GM18499 (cell line): ENCODE measurements around the gene SHROOM2.
"Not testable (repeated sequence)": the region's sequence is repeated elsewhere in the genome, so short reads cannot be mapped to it uniquely, and the experiment has no call there.

Experiments
- ATAC-seq: cut with Tn5 transposase; IDR thresholded peaks from one replicate; pipeline ENCODE4 v1.9.1; 2021; ENCODE audit warnings: moderate number of reproducible peaks; ENCODE audit not compliant: insufficient read depth, unreplicated experiment

SHROOM2 gene

GRCh38 chrX:9785944-9786797, at the start of gene SHROOM2:
SHROOM2 (plus strand) TSS chrX:9786429; CDS start chrX:9786546, 117 bp downstream.
- ATAC-seq: no peak

GRCh38 chrX:9737363-9737762, 48.9 kb upstream of the SHROOM2 start:
- no peak for ATAC-seq

- no peak for ATAC-seq
Measured at GRCh38 chrX:9738151-9738550, 48.1 kb upstream of the SHROOM2 start.

- ATAC-seq: no peak
Measured at GRCh38 chrX:9739130-9739529, 47.1 kb upstream of the SHROOM2 start.

GRCh38 chrX:9745417-9746115, 40.7 kb upstream of the SHROOM2 start:
- ATAC-seq: no peak

- ATAC-seq: no peak
Measured at GRCh38 chrX:9746148-9746888, 39.9 kb upstream of the SHROOM2 start.

GRCh38 chrX:9747644-9748043, 38.6 kb upstream of the SHROOM2 start:
- no peak for ATAC-seq

GRCh38 chrX:9749146-9749692, 37.0 kb upstream of the SHROOM2 start:
- no peak for ATAC-seq

- ATAC-seq: no peak
Measured at GRCh38 chrX:9757366-9757765, 28.9 kb upstream of the SHROOM2 start.

- ATAC-seq: no peak
Measured at GRCh38 chrX:9758021-9758638, 28.1 kb upstream of the SHROOM2 start.

- ATAC-seq: no peak
Measured at GRCh38 chrX:9759337-9759736, 26.9 kb upstream of the SHROOM2 start.

- no peak for ATAC-seq
Measured at GRCh38 chrX:9765072-9765736, 21.0 kb upstream of the SHROOM2 start.

- ATAC-seq: no peak
Measured at GRCh38 chrX:9765737-9766097, 20.5 kb upstream of the SHROOM2 start, which contains the start of gene GPR143. GPR143 (minus strand) TSS chrX:9765847; CDS start chrX:9765817, 30 bp downstream.

GRCh38 chrX:9767375-9767774, 18.9 kb upstream of the SHROOM2 start:
- ATAC-seq: no peak

GRCh38 chrX:9768321-9768839, 17.8 kb upstream of the SHROOM2 start:
- ATAC-seq: not testable (repeated sequence)

- no peak for ATAC-seq
Measured at GRCh38 chrX:9770319-9770718, 15.9 kb upstream of the SHROOM2 start.

GRCh38 chrX:9772943-9773342, 13.3 kb upstream of the SHROOM2 start:
- no peak for ATAC-seq

GRCh38 chrX:9775930-9776329, 10.3 kb upstream of the SHROOM2 start:
- ATAC-seq: no peak

- no peak for ATAC-seq
Measured at GRCh38 chrX:9781941-9782340, 4.3 kb upstream of the SHROOM2 start.
